NCI-H187 (cell line): ENCODE data around the gene KATNB1.

Experiments used
- DNase-seq, 2 experiments: peaks; one replicate each; lab custom pipeline; 2025; lab: John Stamatoyannopoulos, UW

Gene KATNB1

DNA sequence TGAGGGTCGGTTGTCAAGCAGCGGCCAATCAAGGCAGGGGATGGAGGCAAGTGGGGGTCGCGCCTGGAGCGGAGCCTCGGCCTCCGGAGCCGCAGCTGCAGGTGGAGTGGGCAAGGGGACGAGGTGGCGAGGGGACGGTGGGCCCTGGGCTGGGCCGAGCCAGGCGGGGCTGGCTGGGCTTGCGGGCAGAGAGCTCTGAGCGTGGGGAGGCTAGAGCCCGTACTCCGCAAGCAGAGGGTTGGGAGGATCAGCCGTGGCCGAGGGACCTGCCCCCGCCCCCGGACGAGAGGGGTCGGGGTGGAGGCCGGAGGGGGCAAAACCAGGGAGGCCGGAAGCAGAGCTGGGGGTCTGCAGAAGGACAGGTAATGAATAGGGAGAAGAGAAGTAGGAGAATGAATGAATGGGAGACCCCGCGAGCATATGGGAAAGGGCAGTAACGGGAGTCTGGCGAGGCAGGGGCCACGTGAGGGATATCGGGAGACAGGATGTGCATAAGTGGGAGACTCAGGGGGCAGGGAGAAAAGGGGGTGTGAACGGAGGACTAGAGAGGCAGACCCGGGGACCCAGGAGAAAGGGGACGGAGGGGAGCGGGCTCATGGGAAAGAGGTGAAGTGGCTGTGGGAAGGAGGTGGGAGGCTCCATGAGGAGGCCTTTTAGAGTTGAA lies at the start of gene KATNB1:
TSS of gene KATNB1 (plus strand) at position 16 of the 664 bp plus-strand sequence. CDS start 1,474 bp downstream, outside the sequence.
- no peak for DNase-seq

DNA sequence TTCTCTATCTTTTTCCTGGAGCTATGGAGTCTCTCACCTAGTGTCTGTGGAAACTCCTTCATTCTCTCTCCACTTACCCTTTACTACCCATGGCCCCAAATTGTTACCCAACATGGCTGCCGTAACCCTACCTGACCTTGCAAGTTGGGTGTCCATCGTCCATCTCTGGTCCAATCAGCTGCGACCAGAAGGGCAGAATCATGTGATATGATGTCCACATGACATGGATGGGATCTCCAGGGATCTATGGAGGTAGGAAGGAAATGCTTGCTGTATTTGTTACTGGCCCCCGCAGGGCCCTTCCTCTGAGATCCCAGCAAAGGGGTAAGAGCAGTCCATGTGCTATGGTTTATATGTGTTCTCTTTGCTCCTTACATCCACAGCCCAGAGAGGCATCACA lies 49.0 kb upstream of the KATNB1 start:
- no peak for DNase-seq

DNA sequence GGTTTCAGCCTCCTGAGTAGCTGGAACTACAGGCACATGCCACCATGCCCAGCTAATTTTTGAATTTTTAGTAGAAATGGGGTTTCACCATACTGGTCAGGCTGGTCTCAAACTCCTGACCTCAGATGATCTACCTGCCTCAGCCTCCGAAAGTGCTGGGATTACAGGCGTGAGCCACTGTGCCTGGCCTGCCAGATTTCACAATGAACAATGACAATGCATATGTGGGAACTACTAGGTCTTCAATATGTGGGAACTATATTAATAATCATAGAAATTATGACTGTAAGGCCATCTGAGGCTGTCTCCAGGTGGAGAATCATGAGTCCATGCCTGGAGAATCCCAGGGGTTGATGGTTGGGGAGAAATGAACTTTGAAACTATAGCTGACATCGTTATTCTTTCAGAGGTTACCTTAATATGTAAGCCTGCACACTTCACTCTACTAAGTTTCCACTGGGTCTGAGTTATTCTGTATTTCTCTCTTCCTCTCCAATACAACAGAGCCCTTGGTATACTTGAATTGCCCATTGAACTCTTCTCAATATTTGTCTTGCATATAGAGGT lies 48.1 kb upstream of the KATNB1 start:
- DNase-seq = no peak

DNA sequence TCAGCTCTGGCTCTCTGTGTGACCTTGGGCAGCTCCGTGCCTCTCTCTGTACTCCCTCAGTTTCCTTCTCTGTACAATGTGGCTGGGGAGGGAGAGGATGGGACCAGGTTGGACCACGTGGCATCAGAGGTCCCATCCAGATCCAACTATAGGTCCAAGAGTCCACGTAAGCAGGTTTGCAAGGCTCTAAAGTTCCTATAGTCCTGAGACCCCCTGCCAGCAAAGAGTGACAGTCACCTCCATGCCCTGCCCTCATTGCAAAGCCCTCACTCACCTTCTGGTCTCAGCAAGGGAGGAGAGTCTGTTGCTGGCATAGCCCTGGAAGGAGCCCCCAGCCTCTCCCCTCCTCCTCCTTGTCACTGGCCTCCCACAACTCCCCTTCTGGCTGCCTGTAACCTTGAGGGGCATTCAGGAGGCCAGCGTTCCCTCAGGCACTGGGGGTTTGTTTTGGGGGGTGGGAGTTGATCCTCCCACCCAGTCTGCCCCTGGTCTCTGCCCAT lies 47.0 kb upstream of the KATNB1 start:
- no peak for DNase-seq

DNA sequence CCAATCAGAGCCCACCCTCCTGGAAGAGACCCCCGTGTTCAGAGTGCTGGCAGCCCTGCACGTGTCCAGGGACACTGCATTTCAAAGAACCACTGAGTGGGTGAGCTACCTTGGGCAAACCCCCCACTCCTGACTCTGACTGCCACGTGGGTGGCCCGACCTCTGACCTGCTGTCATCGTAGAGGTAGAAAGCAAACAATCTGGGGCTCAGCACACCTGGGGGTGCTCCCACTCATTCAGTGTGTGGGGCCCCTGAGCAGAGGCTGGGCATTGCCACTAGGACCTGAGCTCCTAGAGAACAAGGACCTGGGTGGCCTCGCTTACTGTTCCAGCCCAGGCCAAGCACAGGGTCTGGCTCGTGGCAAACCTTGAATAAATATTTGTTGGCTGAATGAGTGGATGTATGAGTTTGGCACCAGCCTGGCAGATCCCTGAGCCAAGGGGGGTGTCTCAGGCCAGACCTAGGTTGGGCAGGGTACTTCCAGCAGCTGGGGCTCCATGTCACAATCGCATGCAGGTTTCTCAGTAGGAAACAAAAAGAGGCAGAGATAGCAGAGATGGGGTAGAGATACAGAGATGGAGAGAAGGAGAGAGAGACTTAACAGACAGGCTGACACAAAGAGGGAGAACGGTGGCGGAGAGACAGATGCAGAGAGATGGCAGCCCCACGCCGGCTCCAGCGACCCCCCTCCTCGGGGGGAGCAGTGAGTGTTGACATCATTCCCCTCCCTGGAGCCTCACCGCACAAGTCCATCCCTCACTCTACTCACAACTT lies 46.4 kb upstream of the KATNB1 start:
- no peak for DNase-seq

DNA sequence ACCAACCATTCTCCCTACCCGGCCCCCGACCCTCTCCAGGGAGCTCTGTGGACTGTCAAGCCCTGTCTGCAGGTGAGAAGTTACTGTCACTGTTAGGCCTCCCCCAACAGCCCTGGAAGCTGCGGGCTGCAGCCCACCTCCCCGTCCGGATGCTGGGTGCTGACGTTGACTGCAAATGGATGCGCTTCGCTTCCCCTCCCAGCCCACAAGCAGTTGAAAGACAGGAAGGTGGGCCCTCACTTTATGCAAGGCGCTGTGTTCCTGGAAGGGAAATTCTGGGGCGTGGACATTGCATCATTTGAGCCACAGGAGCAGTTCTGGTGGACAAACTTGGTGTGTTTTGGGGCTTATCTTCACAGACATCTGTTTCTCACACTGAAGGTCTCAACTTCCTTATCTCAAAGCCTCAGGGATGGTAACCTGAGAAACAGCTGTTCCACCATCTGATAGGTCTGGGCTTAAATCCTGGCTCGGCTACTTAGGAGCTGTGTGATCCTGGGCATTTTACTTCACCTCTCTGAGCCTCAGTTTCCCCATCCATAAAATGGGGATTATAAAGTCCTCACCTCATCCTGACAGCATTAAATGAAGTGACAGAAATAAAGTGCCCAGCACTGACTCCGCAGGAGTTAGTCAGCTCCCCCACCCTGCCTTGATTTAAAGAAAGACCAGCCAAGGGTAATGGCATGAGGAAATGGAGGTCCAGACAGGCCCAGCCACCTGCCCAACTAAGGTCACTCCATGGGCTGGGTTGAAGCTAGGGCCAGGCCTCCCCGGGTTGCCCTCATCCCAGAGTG lies 45.6 kb upstream of the KATNB1 start:
- DNase-seq = no peak

DNA sequence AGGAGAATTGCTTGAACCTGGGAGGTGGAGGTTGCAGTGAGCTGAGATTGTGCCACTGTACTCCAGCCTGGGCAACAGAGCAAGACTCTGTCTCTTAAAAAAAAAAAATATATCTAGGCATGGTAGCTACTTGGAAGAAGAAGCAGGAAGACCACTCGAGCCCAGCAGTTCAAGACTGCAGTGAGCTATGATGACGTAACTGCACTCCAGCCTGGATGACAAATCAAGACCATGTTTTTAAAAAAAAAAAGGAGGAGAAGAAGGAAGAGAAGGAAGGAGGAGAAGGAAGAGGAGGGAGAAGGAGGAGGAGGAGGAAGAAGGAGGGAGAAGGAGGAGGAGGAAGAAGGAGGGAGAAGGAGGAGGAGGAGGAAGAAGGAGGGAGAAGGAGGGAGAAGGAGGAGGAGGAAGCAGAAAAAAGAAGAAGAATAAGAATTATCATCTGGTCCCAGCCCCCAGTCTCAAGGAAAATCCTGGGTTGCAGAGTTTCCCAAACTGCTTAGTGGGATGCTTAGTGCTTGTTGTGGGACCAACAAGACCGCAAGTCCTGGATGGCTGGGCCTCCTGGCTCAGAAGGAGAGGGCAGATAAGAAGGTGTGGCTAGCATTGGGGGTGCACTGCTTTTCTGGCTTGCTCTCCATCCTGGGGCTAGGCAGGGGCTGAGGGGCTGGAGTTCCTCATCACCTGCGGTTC lies 44.6 kb upstream of the KATNB1 start:
- no peak for DNase-seq

DNA sequence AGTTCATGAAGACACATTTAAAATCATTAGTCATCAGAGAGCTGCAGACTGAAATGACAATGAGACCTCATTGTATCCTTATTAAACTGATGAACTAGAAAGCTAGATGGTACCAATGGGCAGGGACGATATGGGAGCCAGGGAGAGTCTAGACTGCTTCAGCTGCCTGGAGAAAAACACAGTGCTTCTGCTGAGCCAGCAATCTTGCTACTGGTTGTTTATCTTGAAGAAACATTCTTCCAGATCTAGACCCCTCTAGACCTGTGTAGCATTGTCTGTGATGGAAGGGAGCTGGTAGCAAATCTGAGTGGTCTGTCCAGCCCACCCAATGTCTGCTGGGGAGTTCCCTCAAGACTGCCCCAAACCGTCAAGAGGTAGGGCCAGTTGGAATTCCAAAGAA lies 42.9 kb upstream of the KATNB1 start:
- no peak for DNase-seq

DNA sequence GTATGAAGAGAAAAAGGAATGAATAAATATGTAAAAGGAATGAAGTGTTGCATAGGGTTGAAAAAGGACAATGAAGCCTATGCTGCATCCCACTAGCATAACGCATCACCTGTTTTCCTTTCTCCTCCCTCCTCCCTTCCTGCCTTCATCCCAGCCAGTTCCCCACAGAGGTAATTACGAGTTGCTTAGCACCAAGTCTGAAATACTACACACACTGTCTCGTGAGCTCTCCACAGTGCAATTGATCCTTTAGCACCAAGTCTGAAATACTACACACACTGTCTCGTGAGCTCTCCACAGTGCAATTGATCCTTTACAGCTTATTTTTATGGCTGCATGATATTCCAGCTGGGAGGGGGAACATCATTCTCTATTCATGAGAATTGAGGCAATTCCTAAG lies 42.0 kb upstream of the KATNB1 start:
- no peak for DNase-seq

DNA sequence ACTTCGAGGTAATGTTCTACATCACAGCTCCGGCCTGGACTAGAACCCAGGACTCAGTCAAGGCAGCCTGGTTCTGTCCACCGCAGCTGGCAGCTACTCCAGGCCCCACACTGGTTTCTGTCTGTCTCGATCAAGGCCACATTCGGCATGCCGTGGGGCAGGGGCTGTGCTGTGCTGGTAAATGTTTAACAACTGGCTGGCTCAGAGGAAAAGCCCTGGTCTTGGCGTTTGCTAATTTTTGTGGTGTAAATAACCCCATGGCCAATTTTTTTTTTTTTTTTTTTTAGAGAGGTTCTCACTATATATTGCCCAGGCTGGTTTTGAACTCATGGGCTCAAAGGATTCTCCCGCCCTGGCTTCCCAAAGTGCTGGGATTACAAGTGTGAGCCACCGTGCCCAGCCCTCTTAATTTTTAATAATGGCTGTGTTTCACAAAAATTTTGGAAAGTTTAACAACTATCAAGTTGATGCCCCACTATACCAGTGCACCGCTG lies 41.3 kb upstream of the KATNB1 start:
- no peak for DNase-seq

DNA sequence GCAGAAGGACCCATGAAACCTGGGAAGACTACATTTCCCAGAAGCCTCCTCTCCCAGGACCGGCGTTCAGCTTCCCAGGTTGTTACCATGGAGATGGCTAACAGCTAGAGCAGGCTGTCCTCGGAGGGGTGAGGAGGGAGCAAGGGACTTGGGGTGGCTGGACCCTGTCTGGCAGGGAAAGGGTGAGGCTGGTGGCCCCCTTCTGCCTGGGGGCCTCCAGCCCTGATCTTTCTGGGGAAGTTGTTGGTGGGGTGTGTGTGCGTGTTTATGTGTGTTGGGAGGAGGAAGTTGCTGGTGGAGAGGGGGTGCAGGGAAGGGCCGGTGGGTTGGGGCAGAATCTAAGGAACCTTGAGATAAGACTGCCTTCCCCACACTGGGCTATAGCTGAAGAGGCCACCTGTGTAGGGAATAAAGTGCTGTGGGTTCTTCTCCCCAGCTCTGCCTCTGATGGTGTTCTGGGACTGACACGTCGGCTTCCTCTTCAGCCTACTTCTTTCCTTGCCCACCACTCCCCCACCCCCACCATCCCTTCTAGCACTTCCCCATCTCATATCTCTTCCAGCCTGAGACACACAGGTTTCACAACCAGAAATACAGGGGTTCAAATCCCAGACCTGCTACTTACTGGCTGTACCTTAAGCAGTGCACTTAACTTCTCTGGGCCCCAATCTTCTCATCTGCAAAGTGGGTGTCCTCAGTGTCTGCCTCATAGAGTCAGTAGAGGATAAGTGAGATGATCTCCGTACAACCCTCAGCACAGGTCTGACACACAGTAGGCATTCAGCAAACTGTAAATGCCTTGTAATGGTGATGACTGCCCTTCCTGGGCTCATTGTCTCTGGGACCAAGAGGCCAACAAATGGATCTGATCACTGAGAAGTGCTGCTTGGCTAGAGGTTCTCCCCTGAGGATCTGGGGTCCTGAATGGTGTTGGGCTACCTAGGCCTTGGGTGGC lies 40.6 kb upstream of the KATNB1 start, which contains the start of gene DRC7:
TSS of gene DRC7 (plus strand) at position 82 of the 955 bp plus-strand sequence. CDS start 3,144 bp downstream, outside the sequence.
- DNase-seq = no peak

DNA sequence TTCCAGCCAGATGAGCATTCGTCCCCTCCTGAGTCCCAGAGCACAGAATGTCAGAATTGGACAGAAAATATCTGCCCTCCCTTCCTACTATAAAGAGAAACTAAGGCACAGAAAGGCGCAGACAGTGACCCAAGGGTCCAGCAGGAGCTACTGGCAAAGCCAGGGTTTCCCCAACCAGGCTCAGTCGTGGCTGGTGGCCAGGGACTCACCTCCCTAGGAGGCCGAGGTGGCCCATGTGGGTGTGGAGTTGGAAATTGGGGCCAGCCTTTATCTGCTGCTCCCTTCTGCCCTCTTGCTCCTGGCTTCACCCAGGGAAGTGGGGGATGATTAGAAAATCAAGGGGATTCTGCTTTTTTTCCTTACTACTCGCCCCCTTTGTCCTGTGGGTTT lies 39.9 kb upstream of the KATNB1 start:
- DNase-seq = no peak

- DNase-seq = no peak
Measured at GRCh38 chr16:57696240-57696639, 39.3 kb upstream of the KATNB1 start.

DNA sequence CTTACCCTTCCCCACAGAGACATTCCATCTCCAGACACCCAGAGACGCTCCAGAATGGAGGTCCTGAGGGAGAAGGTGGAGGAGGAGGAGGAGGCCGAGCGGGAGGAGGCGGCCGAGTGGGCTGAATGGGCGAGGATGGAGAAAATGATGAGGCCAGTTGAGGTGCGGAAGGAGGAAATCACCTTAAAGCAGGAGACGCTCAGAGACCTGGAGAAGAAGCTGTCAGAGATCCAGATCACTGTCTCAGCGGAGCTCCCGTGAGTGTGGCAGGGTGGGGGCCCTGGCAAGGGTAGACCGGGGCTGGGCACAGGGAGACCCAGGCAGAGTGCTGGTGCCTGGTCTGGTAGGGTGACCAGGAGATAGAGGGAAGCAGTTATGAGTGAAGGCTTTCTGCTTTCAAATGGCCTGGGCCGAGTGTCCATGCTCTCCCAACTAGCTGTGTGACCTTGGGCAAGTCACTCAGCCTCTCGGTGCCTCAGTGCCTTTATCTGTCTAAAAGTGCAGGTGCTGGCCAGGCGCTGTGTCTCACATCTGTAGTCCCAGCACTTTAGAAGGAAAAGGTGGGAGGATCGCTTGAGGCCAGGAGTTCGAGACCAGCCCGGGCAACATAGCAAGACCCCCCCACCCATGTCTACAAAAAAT lies 37.6 kb upstream of the KATNB1 start:
- DNase-seq = no peak

DNA sequence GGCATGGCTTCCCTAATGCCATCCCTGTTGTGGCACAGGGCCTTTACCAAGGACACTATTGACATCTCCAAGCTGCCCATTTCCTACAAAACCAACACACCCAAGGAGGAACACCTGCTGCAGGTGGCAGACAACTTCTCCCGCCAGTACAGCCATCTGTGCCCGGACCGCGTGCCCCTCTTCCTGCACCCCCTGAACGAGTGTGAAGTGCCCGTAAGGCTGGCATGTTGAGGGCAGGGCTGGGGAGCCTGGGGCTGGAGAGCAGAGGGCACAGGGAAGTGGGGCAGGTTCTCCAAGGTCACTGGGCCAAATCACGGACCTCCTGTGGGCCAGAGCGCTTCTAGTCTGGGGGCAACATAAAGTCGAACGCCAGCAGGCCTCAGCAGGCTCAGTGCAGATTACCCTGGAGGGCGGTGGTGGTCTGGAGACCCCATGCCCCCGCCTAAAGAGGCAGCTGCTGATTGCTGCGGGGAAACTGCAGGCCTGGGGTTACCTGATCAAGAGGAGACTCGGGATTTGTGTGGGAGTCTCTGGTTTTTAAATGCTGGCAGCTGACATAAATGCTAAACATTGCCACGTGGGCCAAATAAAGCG lies 36.7 kb upstream of the KATNB1 start:
- no peak for DNase-seq

DNA sequence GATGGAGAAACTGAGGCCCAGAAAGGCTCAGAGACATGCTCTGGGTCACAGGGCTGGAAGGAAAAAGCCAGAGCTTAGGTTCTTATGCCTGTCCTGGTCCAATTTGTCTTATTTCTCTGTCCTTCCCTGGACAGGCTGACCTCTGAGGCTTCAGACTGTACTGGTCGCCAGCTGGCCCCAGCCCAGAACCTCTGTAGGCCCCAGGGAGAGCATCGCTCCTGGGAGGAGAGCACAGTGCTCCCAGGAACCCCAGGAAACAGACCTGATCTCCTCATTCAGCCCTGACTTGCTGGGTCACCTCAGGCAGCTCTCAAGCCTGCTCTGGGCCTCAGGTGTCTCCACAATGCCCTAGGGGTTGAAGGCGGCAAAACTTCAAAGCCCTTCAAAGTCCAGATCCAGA lies 36.1 kb upstream of the KATNB1 start:
- no peak for DNase-seq

- no peak for DNase-seq
Measured at GRCh38 chr16:57699899-57700298, 35.7 kb upstream of the KATNB1 start.

DNA sequence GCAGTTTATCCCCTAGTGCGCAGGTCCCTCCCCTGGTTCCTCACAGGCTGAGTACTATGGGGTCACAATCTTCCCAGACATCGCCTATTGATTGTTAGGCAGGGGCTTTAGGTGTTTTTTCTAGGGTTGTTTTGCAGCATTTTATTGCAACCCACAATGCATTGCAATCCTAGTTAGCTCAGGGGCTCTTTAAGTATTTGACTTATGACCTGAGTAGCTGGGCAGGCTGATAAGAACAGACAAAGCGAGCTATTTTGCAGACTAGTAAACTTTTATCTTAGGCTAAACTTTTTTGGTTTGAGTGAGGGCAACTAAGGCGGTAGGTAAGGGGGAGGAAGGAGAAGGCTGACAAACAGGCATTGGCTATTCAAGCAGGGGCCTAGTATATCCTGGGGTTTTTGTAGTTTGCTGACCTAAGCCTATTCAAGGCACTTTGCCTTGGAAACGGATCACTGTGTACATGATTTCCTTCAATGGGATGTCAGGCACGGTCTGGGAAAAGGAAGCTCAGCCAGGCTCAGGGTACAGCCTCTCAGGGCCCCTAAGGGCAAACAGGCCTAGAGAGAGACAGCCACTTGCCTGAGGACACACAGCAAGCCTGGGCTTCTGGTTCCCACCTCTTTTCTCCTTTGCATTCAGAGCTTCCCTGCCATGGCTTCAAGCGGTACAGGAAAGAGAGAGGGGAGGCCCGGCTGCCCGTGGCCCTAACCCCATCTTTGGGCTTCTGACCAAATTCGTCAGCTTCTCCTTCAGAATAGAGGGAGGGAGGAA lies 34.6 kb upstream of the KATNB1 start:
- DNase-seq = no peak
